Thyroid gland (tissue), 4 donors: ENCODE results near the gene DNAJA3.

Experiments
- POLR2A ChIP-seq, 2 donors: fragments of 450-650 bp; IDR thresholded peaks; one replicate each; pipeline ENCODE4 v1.6.1; 2017; ENCODE audit warnings: antibody characterized with exemption in 2 of 2, mild to moderate bottlenecking in 2 of 2, moderate library complexity in 1 of 2
- TF ChIP-seq, protein P1 (sequence below), 6 experiments: fragments of 200-600 bp in 3 of 6; fragments of 450-650 bp in 3 of 6; sonication (generic) in 3 of 6; IDR thresholded peaks; one replicate each; pipeline ENCODE4 v1.5.1; 2016 to 2019; ENCODE audit warnings: antibody characterized with exemption in 6 of 6, mild to moderate bottlenecking in 2 of 6, inconsistent platforms in 1 of 6, moderate library complexity in 1 of 6

- TF ChIP-seq, protein P1, sequence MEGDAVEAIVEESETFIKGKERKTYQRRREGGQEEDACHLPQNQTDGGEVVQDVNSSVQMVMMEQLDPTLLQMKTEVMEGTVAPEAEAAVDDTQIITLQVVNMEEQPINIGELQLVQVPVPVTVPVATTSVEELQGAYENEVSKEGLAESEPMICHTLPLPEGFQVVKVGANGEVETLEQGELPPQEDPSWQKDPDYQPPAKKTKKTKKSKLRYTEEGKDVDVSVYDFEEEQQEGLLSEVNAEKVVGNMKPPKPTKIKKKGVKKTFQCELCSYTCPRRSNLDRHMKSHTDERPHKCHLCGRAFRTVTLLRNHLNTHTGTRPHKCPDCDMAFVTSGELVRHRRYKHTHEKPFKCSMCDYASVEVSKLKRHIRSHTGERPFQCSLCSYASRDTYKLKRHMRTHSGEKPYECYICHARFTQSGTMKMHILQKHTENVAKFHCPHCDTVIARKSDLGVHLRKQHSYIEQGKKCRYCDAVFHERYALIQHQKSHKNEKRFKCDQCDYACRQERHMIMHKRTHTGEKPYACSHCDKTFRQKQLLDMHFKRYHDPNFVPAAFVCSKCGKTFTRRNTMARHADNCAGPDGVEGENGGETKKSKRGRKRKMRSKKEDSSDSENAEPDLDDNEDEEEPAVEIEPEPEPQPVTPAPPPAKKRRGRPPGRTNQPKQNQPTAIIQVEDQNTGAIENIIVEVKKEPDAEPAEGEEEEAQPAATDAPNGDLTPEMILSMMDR (IDR thresholded peaks at IDR 0.05): no peak
- no peak for TF ChIP-seq POLR2A (IDR thresholded peaks at IDR 0.05)
Observed at GRCh38 chr16:4415538-4416199, 10.0 kb upstream of the DNAJA3 start.
